Suprapubic skin (tissue), 4 donors: ENCODE results near the gene STX12. TPM values are rescaled to one million over a fixed set of nuclear protein-coding genes. Genes with fewer than 3 reads are reported as not detected.
A peak's percentile ranks its signal among the peaks of the same experiment; 100 is the strongest.

Experiments
- DNase-seq, 2 donors: peaks; one replicate each; pipeline ENCODE4 v3.0.0-alpha.2; 2019; ENCODE audit warnings: low spot score in 2 of 2
- H3K27ac ChIP-seq: fragments of 200-600 bp; sonication (generic); one replicate; pipeline ENCODE4 v1.5.1; 2019
- H3K27me3 ChIP-seq: fragments of 200-600 bp; sonication (generic); one replicate; pipeline ENCODE4 v1.5.1; 2019
- H3K36me3 ChIP-seq: fragments of 200-600 bp; sonication (generic); one replicate; pipeline ENCODE4 v1.5.1; 2019
- H3K4me1 ChIP-seq: fragments of 200-600 bp; sonication (generic); one replicate; pipeline ENCODE4 v1.5.1; 2019
- H3K4me3 ChIP-seq: fragments of 200-600 bp; sonication (generic); one replicate; pipeline ENCODE4 v1.5.1; 2019; ENCODE audit warnings: mild to moderate bottlenecking
- H3K9me3 ChIP-seq: fragments of 200-600 bp; sonication (generic); one replicate; pipeline ENCODE4 v1.5.1; 2019
- EP300 ChIP-seq: sonication (generic); formaldehyde crosslinking; IDR thresholded peaks from one replicate; pipeline ENCODE4 v1.6.1; 2017; ENCODE audit warnings: antibody characterized with exemption
- POLR2A ChIP-seq, 2 donors: fragments of 450-650 bp; IDR thresholded peaks; one replicate each; pipeline ENCODE4 v1.6.1; 2017; ENCODE audit warnings: antibody characterized with exemption in 2 of 2, mild to moderate bottlenecking in 2 of 2, moderate library complexity in 2 of 2
- POLR2AphosphoS5 ChIP-seq, 3 donors: sonication (generic); formaldehyde crosslinking; IDR thresholded peaks; one replicate each; pipeline ENCODE4 v1.6.1; 2017; ENCODE audit warnings: antibody characterized with exemption in 3 of 3
- WGBS: methylation state at CpG from one replicate; pipeline ENCODE4 v1.1.5; 2018; 5-methylcytosine and 5-hydroxymethylcytosine counted together
- total RNA-seq, 4 donors: library from RNA; depleted of rRNA; stranded (reverse); fragments of >200 nt; gene quantifications; one replicate each; pipeline ENCODE4 v1.1.0, GENCODE V29; 2016
- TF ChIP-seq, protein P1 (sequence below), 2 donors: fragments of 200-600 bp in 1 of 2; fragments of 450-650 bp in 1 of 2; sonication (generic) in 1 of 2; IDR thresholded peaks; one replicate each; pipeline ENCODE4 v1.5.1; 2016 to 2019; ENCODE audit warnings: antibody characterized with exemption in 2 of 2, mild to moderate bottlenecking in 1 of 2, moderate library complexity in 1 of 2

Gene STX12
- total RNA-seq, 4 donors from 2014 or later = 54.8 to 81.5 (median 72.4) TPM

DNA sequence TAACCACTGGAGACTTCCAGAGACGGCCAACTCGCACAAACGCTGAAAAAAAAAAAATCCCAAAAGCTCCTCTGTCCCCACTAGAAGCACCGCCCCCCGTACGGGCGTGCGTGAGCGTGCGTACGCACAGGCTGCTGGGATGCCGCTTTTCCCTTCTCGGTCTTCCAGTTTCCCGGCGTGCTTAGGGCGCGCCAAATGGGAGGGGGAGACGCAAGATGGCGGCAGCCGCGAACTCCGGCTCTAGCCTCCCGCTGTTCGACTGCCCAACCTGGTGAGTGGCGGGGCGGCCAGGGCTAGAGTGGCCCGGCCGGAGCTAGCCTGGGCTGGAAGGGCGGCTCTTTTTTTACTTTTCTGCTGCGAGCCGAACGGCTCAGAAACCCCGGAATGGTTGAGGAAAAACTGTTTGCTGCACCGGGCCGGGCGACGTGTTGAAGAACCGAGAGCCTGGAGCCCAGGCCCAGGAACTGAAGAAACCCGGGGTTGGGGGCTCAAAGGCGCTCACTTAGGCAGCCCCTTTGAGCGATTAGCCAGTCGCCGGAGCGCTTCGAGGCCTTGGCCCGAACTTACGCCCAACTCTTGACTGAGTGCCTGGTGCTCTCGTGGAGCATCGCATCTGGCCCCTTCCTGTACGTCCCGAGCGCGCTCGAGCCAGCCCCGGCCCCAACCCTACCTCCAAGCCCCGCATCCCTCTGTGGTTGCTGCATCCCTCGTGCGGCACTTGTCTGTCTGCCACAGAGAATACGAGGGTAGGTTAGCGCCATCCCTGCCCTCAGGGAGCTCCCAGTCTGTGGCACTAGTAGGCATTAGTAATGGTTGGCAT, 57.8 kb downstream of the STX12 start, which contains the start of gene PPP1R8:
PPP1R8 (plus strand) TSS at position 162 of the 820 bp plus-strand sequence; CDS start at position 216, 54 bp downstream.
- H3K4me3 ChIP-seq = peak within 1 kb of the TSS; percentile 91
- peaks cover 15% of the 10 kb centered on the region for H3K36me3 ChIP-seq
- DNase-seq = peak; percentile 93
- H3K27ac ChIP-seq = peak within 1 kb of the TSS; percentile 93
- TF ChIP-seq POLR2A (IDR thresholded peaks at IDR 0.05) (peak in 1 of 2 donors; percentile 82), POLR2AphosphoS5 (IDR thresholded peaks at IDR 0.05) (peak in 2 of 3 donors; percentile 85 to 96), EP300 (no peak)
- TF ChIP-seq, protein P1, sequence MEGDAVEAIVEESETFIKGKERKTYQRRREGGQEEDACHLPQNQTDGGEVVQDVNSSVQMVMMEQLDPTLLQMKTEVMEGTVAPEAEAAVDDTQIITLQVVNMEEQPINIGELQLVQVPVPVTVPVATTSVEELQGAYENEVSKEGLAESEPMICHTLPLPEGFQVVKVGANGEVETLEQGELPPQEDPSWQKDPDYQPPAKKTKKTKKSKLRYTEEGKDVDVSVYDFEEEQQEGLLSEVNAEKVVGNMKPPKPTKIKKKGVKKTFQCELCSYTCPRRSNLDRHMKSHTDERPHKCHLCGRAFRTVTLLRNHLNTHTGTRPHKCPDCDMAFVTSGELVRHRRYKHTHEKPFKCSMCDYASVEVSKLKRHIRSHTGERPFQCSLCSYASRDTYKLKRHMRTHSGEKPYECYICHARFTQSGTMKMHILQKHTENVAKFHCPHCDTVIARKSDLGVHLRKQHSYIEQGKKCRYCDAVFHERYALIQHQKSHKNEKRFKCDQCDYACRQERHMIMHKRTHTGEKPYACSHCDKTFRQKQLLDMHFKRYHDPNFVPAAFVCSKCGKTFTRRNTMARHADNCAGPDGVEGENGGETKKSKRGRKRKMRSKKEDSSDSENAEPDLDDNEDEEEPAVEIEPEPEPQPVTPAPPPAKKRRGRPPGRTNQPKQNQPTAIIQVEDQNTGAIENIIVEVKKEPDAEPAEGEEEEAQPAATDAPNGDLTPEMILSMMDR (IDR thresholded peaks at IDR 0.05) = no peak
- no peaks in the 10 kb centered on the region for H3K9me3 ChIP-seq
- H3K4me1 ChIP-seq = peaks cover 24% of the 10 kb centered on the region
- WGBS = 0% methylated on average over 44 of the region's 60 CpGs
- H3K27me3 ChIP-seq = no peaks in the 10 kb centered on the region

DNA sequence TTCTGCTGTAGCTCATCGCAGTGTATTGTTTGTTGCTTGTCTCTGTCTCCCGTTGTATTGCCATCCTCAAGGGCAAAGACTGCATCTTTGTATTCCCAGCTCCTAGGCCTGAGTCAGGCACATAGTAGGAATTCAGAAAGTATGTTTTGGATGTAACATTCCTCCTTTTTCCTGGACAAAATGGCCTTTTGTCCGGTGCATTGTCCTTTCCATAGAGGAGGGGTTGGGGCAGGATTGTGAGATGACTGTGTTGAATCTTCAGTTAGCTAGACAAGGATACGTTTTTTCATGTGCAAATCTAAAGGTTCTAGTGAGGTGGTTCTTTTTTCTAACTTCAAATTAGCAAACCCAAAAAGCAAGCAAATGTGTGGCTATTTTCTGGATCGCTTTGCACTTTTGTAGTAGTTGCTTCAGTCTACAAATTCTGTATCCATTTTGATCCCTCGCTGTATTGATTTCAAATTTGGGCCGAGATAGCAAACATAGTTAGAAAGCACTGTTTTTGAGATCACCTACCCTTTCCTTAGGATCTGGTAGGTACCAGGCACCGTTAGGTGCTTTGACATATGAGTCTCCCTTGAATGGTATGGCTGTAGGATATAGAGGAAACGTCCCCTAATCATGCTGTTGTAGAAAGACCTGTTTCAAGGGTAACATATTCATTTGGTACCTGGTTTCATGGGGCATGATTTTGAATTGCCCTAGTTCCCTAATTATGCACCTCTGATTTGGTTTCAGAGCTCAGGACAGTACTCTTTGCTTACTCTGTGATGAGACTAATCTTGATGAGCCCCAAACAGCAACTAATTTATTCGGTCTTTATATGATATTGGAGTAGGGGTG, 58.8 kb downstream of the STX12 start:
- Histone ChIP-seq H3K4me3 (peak overlapping the region; percentile 91), H3K9me3 (no peaks in the 10 kb centered on the region), H3K36me3 (peaks cover 15% of the 10 kb centered on the region), H3K27me3 (no peaks in the 10 kb centered on the region), H3K4me1 (peaks cover 24% of the 10 kb centered on the region), H3K27ac (peak overlapping the region; percentile 93)
- WGBS = 47% methylated on average over 10 of the region's 10 CpGs
- DNase-seq = no peak
- no peak for TF ChIP-seq EP300
- no peak for TF ChIP-seq POLR2A (IDR thresholded peaks at IDR 0.05)
- no peak for TF ChIP-seq POLR2AphosphoS5 (IDR thresholded peaks at IDR 0.05)
- TF ChIP-seq, protein P1 (IDR thresholded peaks at IDR 0.05) = no peak

DNA sequence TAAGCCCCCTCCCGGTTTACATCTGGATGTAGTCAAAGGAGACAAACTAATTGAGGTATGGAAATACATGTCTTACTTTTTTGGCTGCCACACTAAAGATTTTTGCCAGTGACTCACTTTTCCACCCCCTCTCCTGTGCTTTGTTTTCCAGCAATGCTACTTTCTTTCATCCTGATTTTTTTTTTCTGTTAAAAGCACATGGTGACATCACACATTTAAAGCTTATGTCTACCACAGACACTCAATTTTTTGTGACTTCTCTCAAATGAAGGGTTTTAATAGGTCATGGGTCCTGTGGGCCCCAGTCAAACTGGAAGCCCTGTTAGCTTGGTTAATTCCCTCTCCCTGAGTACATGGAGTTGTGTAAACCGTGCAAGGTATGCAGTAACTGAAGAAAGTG, 59.7 kb downstream of the STX12 start:
- Histone ChIP-seq H3K36me3 (peaks cover 16% of the 10 kb centered on the region), H3K27me3 (no peaks in the 10 kb centered on the region), H3K4me1 (peaks cover 24% of the 10 kb centered on the region), H3K27ac (no peak overlapping the region), H3K4me3 (no peak overlapping the region), H3K9me3 (no peaks in the 10 kb centered on the region)
- no peak for TF ChIP-seq POLR2A (IDR thresholded peaks at IDR 0.05)
- TF ChIP-seq, protein P1 (IDR thresholded peaks at IDR 0.05) = no peak
- no peak for TF ChIP-seq POLR2AphosphoS5 (IDR thresholded peaks at IDR 0.05)
- no peak for TF ChIP-seq EP300
- 72% methylated on average over 2 of the region's 2 CpGs for WGBS
- DNase-seq = no peak

DNA sequence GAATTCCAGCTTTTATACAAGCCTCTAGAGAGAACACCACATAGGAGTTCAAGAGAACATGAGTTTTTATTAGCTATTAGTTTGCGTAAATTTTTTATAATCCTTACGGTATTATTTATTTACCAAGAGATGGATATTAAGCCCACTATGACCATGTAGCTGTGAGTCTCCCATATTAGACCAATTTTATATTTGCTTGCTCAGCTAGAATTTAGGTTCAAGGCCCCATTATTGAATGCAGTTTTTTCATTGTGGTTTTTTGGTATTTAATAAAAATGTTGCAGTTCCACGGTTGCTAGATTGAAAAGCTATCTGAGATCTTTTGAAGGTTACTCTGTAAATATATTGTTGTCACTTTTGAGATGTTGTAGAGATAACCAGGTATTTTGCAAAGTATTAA, 60.5 kb downstream of the STX12 start:
- Histone ChIP-seq H3K4me3 (no peak overlapping the region), H3K36me3 (peaks cover 19% of the 10 kb centered on the region), H3K4me1 (peaks cover 24% of the 10 kb centered on the region), H3K27ac (no peak overlapping the region), H3K9me3 (no peaks in the 10 kb centered on the region), H3K27me3 (no peaks in the 10 kb centered on the region)
- 84% methylated on average over 3 of the region's 3 CpGs for WGBS
- no peak for DNase-seq
- TF ChIP-seq POLR2A (IDR thresholded peaks at IDR 0.05) (no peak), POLR2AphosphoS5 (IDR thresholded peaks at IDR 0.05) (no peak), EP300 (no peak)
- TF ChIP-seq, protein P1 (IDR thresholded peaks at IDR 0.05) = no peak

DNA sequence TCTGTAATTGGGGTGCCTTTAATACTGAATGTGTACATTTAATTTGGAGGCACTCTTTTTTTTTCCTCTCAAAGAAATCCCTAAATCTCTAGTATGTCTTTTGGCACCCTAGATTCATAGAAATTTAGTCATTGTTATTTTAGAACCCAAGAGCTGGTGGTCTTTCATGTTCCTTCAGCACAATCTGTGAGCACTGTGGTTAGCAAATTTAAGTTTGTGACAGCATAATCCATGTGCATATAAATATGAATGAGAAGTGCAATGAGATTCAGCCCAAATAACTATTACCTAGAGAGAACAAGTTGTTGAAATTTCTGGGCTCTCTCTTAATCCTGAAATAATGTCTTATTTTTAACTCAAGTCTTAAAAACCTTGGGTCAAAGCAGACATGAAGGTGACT, 62.0 kb downstream of the STX12 start:
- DNase-seq = no peak
- Histone ChIP-seq H3K4me3 (no peak overlapping the region), H3K27ac (no peak overlapping the region), H3K36me3 (peaks cover 33% of the 10 kb centered on the region), H3K27me3 (no peaks in the 10 kb centered on the region), H3K9me3 (no peaks in the 10 kb centered on the region), H3K4me1 (peaks cover 23% of the 10 kb centered on the region)
- no peak for TF ChIP-seq POLR2AphosphoS5 (IDR thresholded peaks at IDR 0.05)
